SK-N-SH treated with all-trans-retinoic acid at 6 μM for 48 hours (cell line): ENCODE measurements around the gene MARS1.

Source experiments
- ARNTL ChIP-seq: fragments of 450-650 bp; formaldehyde crosslinking; IDR thresholded peaks from 2 replicates; pipeline ENCODE4 v1.5.0; 2020; ENCODE audit warnings: low read depth, mild to moderate bottlenecking, moderate library complexity, borderline replicate concordance
- GLIS3 ChIP-seq: fragments of 250-450 bp; sonication (Bioruptor Pico); IDR thresholded peaks from 2 replicates; pipeline ENCODE4 v1.5.0; 2020; ENCODE audit warnings: mild to moderate bottlenecking, moderate library complexity
- PATZ1 ChIP-seq: fragments of 250-450 bp; sonication (Bioruptor Pico); IDR thresholded peaks from 2 replicates; pipeline ENCODE4 v1.8.0; 2020; ENCODE audit warnings: mild to moderate bottlenecking, moderate library complexity, borderline replicate concordance
- RARB ChIP-seq: fragments of 250-450 bp; sonication (Bioruptor Pico); IDR thresholded peaks from 2 replicates; pipeline ENCODE4 v1.8.0; 2021; ENCODE audit warnings: mild to moderate bottlenecking, moderate library complexity
- ZFP3 ChIP-seq: fragments of 250-450 bp; sonication (Bioruptor Pico); IDR thresholded peaks from 2 replicates; pipeline ENCODE4 v1.5.0; 2020; ENCODE audit warnings: mild to moderate bottlenecking, moderate library complexity
- TF ChIP-seq, protein P1 (sequence below): fragments of 250-450 bp; sonication (Bioruptor Pico); IDR thresholded peaks from 2 replicates; pipeline ENCODE4 v1.5.1; 2020; ENCODE audit warnings: low read depth, mild to moderate bottlenecking, moderate library complexity

DNA sequence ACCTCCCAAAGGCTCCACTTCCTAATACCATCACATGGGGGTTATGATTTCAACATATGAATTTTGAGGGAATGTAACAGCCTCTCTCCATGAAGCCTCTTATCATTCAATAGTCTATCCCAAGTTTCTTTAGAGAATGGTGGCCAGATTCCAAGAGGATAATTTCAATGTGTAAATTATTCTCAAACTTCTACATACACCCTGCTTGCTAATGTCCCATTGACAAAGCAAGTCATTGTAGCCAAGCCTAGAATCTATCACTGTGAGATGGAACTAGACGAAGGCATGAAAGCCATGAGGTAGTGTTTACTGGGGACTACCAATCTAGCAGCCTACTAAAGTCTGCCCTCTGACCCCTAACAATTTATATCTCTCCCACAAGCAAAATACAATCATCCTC is 49.5 kb upstream of the MARS1 start:
- TF ChIP-seq ARNTL: no peak
- no peak for TF ChIP-seq ZFP3
- TF ChIP-seq, protein P1, sequence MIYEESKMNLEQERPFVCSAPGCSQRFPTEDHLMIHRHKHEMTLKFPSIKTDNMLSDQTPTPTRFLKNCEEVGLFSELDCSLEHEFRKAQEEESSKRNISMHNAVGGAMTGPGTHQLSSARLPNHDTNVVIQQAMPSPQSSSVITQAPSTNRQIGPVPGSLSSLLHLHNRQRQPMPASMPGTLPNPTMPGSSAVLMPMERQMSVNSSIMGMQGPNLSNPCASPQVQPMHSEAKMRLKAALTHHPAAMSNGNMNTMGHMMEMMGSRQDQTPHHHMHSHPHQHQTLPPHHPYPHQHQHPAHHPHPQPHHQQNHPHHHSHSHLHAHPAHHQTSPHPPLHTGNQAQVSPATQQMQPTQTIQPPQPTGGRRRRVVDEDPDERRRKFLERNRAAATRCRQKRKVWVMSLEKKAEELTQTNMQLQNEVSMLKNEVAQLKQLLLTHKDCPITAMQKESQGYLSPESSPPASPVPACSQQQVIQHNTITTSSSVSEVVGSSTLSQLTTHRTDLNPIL: no peak
- TF ChIP-seq GLIS3 (CRISPR knock-in tag): no peak
- no peak for TF ChIP-seq RARB (CRISPR knock-in tag)
- no peak for TF ChIP-seq PATZ1 (CRISPR knock-in tag)
